ENCODE measurements around the gene NDRG3. TPM values are rescaled to one million over a fixed set of nuclear protein-coding genes. Genes with fewer than 3 reads are reported as not detected.

NDRG3 gene
- total RNA-seq, 1 experiment from 2014 or later: 23.6 TPM

- Mint-ChIP-seq H3K36me3 (ENCODE audit: insufficient read depth in 1 of 3, low read depth in 3 of 3) (peaks cover 28 to 72% (median 69%) of the 10 kb centered on the region in 3 experiments), H3K27ac (no peak overlapping the region), H3K4me1 (no peaks in the 10 kb centered on the region), H3K9me3 (no peaks in the 10 kb centered on the region), H3K4me3 (no peak overlapping the region), H3K27me3 (ENCODE audit: low read depth) (no peaks in the 10 kb centered on the region; the same call in 1 of the 2 replicates)
- H4K91ac ChIP-seq (ENCODE audit: insufficient read length, low read depth, low read length): no peak overlapping the region
- H3K9ac ChIP-seq (ENCODE audit: extremely low read depth, insufficient read length, low read length): no peak overlapping the region
- no peak overlapping the region for H3K18ac ChIP-seq (ENCODE audit: insufficient read length, low read depth, low read length)
- TF ChIP-seq CTCF (conservative IDR thresholded peaks at IDR 0.05): no peak
- no peak overlapping the region for H2AFZ ChIP-seq (ENCODE audit: low read length)
- no peaks in the 10 kb centered on the region for H3K79me2 ChIP-seq (ENCODE audit: insufficient read depth, low read length)
- no peak overlapping the region for H4K5ac ChIP-seq (ENCODE audit: insufficient read length, low read depth, low read length)
- no peak overlapping the region for H2BK15ac ChIP-seq (ENCODE audit: low read depth, low read length)
- H2BK120ac ChIP-seq (ENCODE audit: low read depth, low read length, poor library complexity, severe bottlenecking): no peak overlapping the region
- no peak for DNase-seq
- H3K4me1 ChIP-seq (ENCODE audit: insufficient read depth, low read length): no peaks in the 10 kb centered on the region
- H3K4ac ChIP-seq (ENCODE audit: low read depth, low read length): no peak overlapping the region
- no peaks in the 10 kb centered on the region for H4K20me1 ChIP-seq (ENCODE audit: control insufficient read depth, insufficient read depth, insufficient read length)
- H3K23ac ChIP-seq (ENCODE audit: insufficient read length, low read depth, low read length): no peak overlapping the region
- H4K8ac ChIP-seq (replicated peaks; ENCODE audit: insufficient read length, low read depth, low read length): no peak overlapping the region
- H3T11ph ChIP-seq (ENCODE audit: low read length): no peak overlapping the region
- no peak overlapping the region for H2BK5ac ChIP-seq (ENCODE audit: insufficient read length, low read length)
- H3K79me1 ChIP-seq (ENCODE audit: insufficient read depth, low read depth, low read length, poor library complexity, severe bottlenecking): no peaks in the 10 kb centered on the region
- no peaks in the 10 kb centered on the region for H3K27me3 ChIP-seq (ENCODE audit: insufficient read depth, low read length)
- H3K56ac ChIP-seq (ENCODE audit: insufficient read length, low read depth, low read length): no peak overlapping the region
- peaks cover 2% of the 10 kb centered on the region for H3K23me2 ChIP-seq (ENCODE audit: insufficient read length, low read depth, low read length, poor library complexity, severe bottlenecking)
- no peak overlapping the region for H3K14ac ChIP-seq (ENCODE audit: insufficient read depth, low read length)
- H2BK20ac ChIP-seq (ENCODE audit: low read depth, low read length, poor library complexity, severe bottlenecking): no peak overlapping the region
- H3K27ac ChIP-seq (ENCODE audit: insufficient read length, low read depth, low read length): no peak overlapping the region
- H3K4me2 ChIP-seq (ENCODE audit: insufficient read depth, insufficient read length, low read length): no peak overlapping the region
- H2AK5ac ChIP-seq (ENCODE audit: insufficient read length, low read length): no peak overlapping the region
- H3K9me3 ChIP-seq (ENCODE audit: control insufficient read depth, low read depth, low read length): no peaks in the 10 kb centered on the region
- H2BK12ac ChIP-seq (ENCODE audit: insufficient read length, low read depth, low read length): no peak overlapping the region
These were observed 10.6 kb upstream of the NDRG3 start for GRCh38 chr20:36756496-36756895.
